ENCODE results near the gene PPCDC.
A peak's percentile ranks its signal among the peaks of the same experiment; 100 is the strongest.

Gene PPCDC

GRCh38 chr15:75023181-75023871, at the start of gene PPCDC:
Gene PPCDC, plus strand, starts transcription at chr15:75023590. Its CDS starts 4,729 bp downstream, at chr15:75028319.
- peak within 1 kb of the TSS; percentile 97 for H3K27ac Mint-ChIP-seq
- H3K4me3 Mint-ChIP-seq: peak within 1 kb of the TSS; percentile 96
- no peaks in the 10 kb centered on the region for H3K9me3 Mint-ChIP-seq
- no peaks in the 10 kb centered on the region for H3K27me3 Mint-ChIP-seq
- H3K4me1 Mint-ChIP-seq: peaks cover 18% of the 10 kb centered on the region
- H3K36me3 Mint-ChIP-seq: no peaks in the 10 kb centered on the region

- Mint-ChIP-seq H3K36me3 (no peaks in the 10 kb centered on the region), H3K27me3 (peaks cover 2% of the 10 kb centered on the region)
Observed at GRCh38 chr15:74976159-74976558, 47.2 kb upstream of the PPCDC start.

GRCh38 chr15:74977599-74977998, 45.8 kb upstream of the PPCDC start:
- no peaks in the 10 kb centered on the region for H3K36me3 Mint-ChIP-seq
- H3K4me1 Mint-ChIP-seq: peaks cover 6% of the 10 kb centered on the region
- no peaks in the 10 kb centered on the region for H3K9me3 Mint-ChIP-seq
- H3K4me3 Mint-ChIP-seq: no peak overlapping the region
- peaks cover 4% of the 10 kb centered on the region for H3K27me3 Mint-ChIP-seq
- H3K27ac Mint-ChIP-seq: peak overlapping the region; percentile 38

More at GRCh38 chr15:74976159-74976558, 47.2 kb upstream of the PPCDC start:
- Mint-ChIP-seq H3K4me3 (no peak overlapping the region), H3K9me3 (no peaks in the 10 kb centered on the region), H3K27ac (no peak overlapping the region), H3K4me1 (peaks cover 6% of the 10 kb centered on the region)

- H3K27me3 Mint-ChIP-seq: peaks cover 4% of the 10 kb centered on the region
- peaks cover 6% of the 10 kb centered on the region for H3K4me1 Mint-ChIP-seq
- H3K4me3 Mint-ChIP-seq: no peak overlapping the region
- H3K9me3 Mint-ChIP-seq: no peaks in the 10 kb centered on the region
- no peaks in the 10 kb centered on the region for H3K36me3 Mint-ChIP-seq
- peak overlapping the region; percentile 38 for H3K27ac Mint-ChIP-seq
Observed at GRCh38 chr15:74978077-74978476, 45.3 kb upstream of the PPCDC start.

GRCh38 chr15:74978503-74978902, 44.9 kb upstream of the PPCDC start:
- H3K9me3 Mint-ChIP-seq: no peaks in the 10 kb centered on the region
- H3K4me3 Mint-ChIP-seq: no peak overlapping the region
- no peaks in the 10 kb centered on the region for H3K36me3 Mint-ChIP-seq
- peaks cover 8% of the 10 kb centered on the region for H3K4me1 Mint-ChIP-seq
- no peak overlapping the region for H3K27ac Mint-ChIP-seq
- H3K27me3 Mint-ChIP-seq: peaks cover 4% of the 10 kb centered on the region

GRCh38 chr15:74982183-74982582, 41.2 kb upstream of the PPCDC start:
- Mint-ChIP-seq H3K4me1 (peaks cover 15% of the 10 kb centered on the region), H3K36me3 (no peaks in the 10 kb centered on the region), H3K27me3 (peaks cover 2% of the 10 kb centered on the region), H3K4me3 (no peak overlapping the region), H3K9me3 (no peaks in the 10 kb centered on the region), H3K27ac (no peak overlapping the region)

GRCh38 chr15:74983725-74984231, 39.6 kb upstream of the PPCDC start:
- Mint-ChIP-seq H3K4me3 (peak overlapping the region; percentile 9), H3K4me1 (peaks cover 9% of the 10 kb centered on the region), H3K27me3 (peaks cover 2% of the 10 kb centered on the region)

GRCh38 chr15:74988007-74988800, 35.2 kb upstream of the PPCDC start:
- no peak overlapping the region for H3K27ac Mint-ChIP-seq
- H3K9me3 Mint-ChIP-seq: no peaks in the 10 kb centered on the region
- no peak overlapping the region for H3K4me3 Mint-ChIP-seq
- peaks cover 9% of the 10 kb centered on the region for H3K4me1 Mint-ChIP-seq
- no peaks in the 10 kb centered on the region for H3K36me3 Mint-ChIP-seq
- no peaks in the 10 kb centered on the region for H3K27me3 Mint-ChIP-seq

More at GRCh38 chr15:74983725-74984231, 39.6 kb upstream of the PPCDC start:
- H3K36me3 Mint-ChIP-seq: no peaks in the 10 kb centered on the region
- no peaks in the 10 kb centered on the region for H3K9me3 Mint-ChIP-seq
- H3K27ac Mint-ChIP-seq: peak overlapping the region; percentile 73

- Mint-ChIP-seq H3K9me3 (no peaks in the 10 kb centered on the region), H3K27ac (no peak overlapping the region), H3K4me3 (no peak overlapping the region), H3K36me3 (no peaks in the 10 kb centered on the region), H3K27me3 (no peaks in the 10 kb centered on the region), H3K4me1 (peaks cover under 1% of the 10 kb centered on the region)
Observed at GRCh38 chr15:74989527-74989926, 33.9 kb upstream of the PPCDC start.

- Mint-ChIP-seq H3K36me3 (no peaks in the 10 kb centered on the region), H3K27ac (no peak overlapping the region), H3K4me1 (peaks cover 16% of the 10 kb centered on the region), H3K4me3 (no peak overlapping the region), H3K9me3 (no peaks in the 10 kb centered on the region), H3K27me3 (peaks cover 2% of the 10 kb centered on the region)
Observed at GRCh38 chr15:74992619-74993018, 30.8 kb upstream of the PPCDC start.

GRCh38 chr15:74994236-74994635, 29.2 kb upstream of the PPCDC start:
- no peaks in the 10 kb centered on the region for H3K36me3 Mint-ChIP-seq
- H3K27me3 Mint-ChIP-seq: peaks cover 2% of the 10 kb centered on the region
- no peak overlapping the region for H3K4me3 Mint-ChIP-seq
- no peaks in the 10 kb centered on the region for H3K9me3 Mint-ChIP-seq
- H3K4me1 Mint-ChIP-seq: peaks cover 16% of the 10 kb centered on the region
- no peak overlapping the region for H3K27ac Mint-ChIP-seq

GRCh38 chr15:74994685-74995084, 28.7 kb upstream of the PPCDC start:
- H3K27me3 Mint-ChIP-seq: peaks cover 3% of the 10 kb centered on the region
- H3K27ac Mint-ChIP-seq: peak overlapping the region; percentile 13
- H3K36me3 Mint-ChIP-seq: no peaks in the 10 kb centered on the region
- peaks cover 16% of the 10 kb centered on the region for H3K4me1 Mint-ChIP-seq
- no peaks in the 10 kb centered on the region for H3K9me3 Mint-ChIP-seq
- H3K4me3 Mint-ChIP-seq: peak overlapping the region; percentile 93

- no peaks in the 10 kb centered on the region for H3K9me3 Mint-ChIP-seq
Observed at GRCh38 chr15:74995182-74995778, 28.1 kb upstream of the PPCDC start, which contains the start of gene SCAMP5. Gene SCAMP5, plus strand, starts transcription at chr15:74995563. Its CDS starts 16,277 bp downstream, at chr15:75011840.

GRCh38 chr15:74995779-74996765, 27.3 kb upstream of the PPCDC start:
- Mint-ChIP-seq H3K27ac (peak overlapping the region; percentile 23), H3K4me1 (peaks cover 16% of the 10 kb centered on the region), H3K4me3 (peak overlapping the region; percentile 93), H3K36me3 (no peaks in the 10 kb centered on the region), H3K27me3 (peaks cover 4% of the 10 kb centered on the region), H3K9me3 (no peaks in the 10 kb centered on the region)

More at GRCh38 chr15:74995182-74995778, 28.1 kb upstream of the PPCDC start, which contains the start of gene SCAMP5:
- peak within 1 kb of the TSS; percentile 79 for H3K27ac Mint-ChIP-seq
- peak within 1 kb of the TSS; percentile 93 for H3K4me3 Mint-ChIP-seq
- no peaks in the 10 kb centered on the region for H3K36me3 Mint-ChIP-seq
- H3K4me1 Mint-ChIP-seq: peaks cover 16% of the 10 kb centered on the region
- peaks cover 4% of the 10 kb centered on the region for H3K27me3 Mint-ChIP-seq

All from activated naive CD4-positive, alpha-beta T cell treated with anti-CD3 and anti-CD28 coated beads, Interleukin-2, amount 50 U/mL, for 24 hours (primary cell).